DMS114 treated with DMSO at 0.1 percent for 48 hours (cell line): Measurements from ENCODE around the gene SMYD2.

Experiments used
- DNase-seq: peaks from one replicate; lab custom pipeline; 2025; ENCODE audit not compliant: unreplicated experiment; lab: John Stamatoyannopoulos, UW

The SMYD2 gene

GRCh38 chr1:214303141-214303930 is 22.4 kb downstream of the SMYD2 start:
- DNase-seq: no peak

DNA sequence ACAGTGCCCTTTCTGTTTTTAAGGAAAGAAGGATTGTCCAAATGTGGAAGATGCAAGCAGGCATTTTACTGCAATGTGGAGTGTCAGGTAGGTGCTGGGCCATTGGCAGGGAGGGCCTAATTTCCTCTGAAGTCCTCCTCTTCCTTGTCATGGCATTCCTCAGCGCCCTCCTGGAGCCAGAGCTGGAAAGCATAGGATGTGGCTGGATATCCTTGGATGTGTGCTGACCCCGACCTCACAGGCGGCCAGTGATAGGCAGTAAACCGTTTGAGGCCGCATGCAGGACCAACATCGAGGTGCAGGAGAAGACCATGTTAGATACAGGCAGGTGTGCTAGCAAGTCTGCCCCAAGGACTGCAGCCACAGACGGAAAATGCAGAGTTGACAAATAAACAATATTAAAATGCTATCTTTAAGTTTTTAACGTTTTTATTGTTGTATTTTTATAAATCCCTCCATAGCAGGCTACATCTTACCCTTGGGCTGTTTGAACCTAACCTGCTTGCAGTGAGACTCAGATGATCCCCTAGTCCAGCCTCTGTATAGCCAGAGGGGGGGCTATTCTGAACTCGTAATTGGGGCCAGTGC is 24.3 kb downstream of the SMYD2 start:
- no peak for DNase-seq

DNA sequence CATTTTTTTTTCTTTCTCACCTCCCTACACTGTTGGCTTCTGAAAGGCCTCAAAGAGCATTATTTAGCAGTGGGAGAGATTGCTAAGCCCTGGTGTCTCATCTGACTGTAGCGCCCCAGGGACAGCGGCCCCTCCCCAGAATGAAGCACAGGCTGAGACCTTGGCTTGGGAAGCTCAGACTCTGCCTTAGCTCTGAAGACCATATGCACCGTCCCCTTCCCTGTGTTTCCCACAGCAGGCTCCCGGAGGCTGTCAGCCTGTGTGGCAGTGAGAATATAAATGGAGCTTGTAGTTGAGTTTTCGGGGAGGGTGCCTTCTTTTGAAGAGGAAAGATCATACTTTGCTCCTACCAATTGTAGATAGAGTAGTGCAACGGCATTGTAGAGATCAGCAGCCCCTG is 25.3 kb downstream of the SMYD2 start:
- DNase-seq: no peak

- no peak for DNase-seq
These were observed 29.1 kb downstream of the SMYD2 start for GRCh38 chr1:214310010-214310409.

GRCh38 chr1:214310777-214311690 is 30.1 kb downstream of the SMYD2 start:
- DNase-seq: no peak

- DNase-seq: no peak
These were observed 31.6 kb downstream of the SMYD2 start for GRCh38 chr1:214312530-214313051.

DNA sequence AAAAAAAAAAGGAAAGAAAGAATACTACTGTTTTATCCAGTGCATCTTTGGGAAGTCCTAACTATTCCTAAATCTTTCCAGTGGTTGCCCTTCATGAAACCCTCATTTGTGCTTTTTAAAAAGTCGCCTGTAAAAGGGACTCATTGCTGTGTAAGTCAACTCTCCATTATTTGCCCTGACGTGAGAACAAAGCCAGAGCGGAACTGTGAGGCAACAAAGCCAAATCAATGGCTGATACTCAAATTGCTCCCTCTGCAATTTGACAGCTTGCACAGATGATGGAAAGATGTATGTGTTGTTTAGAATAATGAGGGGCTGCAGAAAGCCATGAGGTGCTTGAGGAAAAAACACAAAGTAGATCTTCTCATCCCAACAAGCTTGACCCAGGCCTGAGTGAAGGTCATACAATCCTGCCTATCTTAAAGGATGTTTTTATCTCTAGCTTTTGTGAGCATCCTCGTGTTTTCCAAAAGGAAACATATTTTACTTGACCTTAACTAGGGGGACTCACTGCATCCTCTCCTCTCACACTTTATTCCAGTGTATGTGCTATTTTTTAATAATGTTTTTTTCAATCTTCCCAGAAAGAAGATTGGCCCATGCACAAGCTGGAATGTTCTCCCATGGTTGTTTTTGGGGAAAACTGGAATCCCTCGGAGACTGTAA is 33.4 kb downstream of the SMYD2 start:
- no peak for DNase-seq

GRCh38 chr1:214316593-214316992 is 35.6 kb downstream of the SMYD2 start:
- no peak for DNase-seq

DNA sequence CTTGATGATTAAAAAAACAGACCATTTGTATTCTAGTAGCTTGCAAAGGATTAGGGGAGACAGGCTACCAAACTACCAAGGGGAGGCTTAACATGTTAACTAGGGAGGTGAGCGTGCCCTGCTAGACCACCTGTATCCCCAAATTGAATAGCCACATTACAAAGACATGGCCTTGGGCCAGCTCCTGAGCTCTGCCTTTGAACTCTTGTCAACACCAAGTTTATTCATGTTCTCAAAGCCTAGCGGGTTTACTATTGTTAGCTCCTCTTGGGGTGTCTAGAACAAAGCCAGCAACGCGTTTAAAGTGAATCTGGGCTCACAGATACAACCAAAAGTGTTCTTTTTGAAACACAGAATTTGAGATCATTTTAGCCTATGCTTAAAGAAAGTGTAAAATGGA is 36.3 kb downstream of the SMYD2 start:
- DNase-seq: no peak

DNA sequence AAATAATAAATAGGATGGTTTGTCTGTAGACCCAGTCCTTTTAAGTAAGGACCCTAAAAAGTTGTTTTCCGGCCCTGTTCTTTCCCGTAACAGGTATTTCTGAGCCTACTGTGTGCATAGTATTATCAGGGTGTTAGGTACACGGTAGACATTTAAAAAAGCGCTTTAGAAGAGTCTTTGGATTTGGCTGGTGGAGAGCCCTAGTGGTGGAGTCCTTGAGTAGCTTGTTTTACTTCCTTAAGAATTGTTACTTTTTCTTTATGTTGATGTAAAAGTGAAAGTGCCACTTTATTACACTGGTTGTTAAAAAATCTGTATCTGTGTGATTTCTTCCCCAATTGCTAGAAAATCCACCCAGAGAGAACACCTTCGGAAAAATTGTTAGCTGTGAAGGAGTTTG is 36.8 kb downstream of the SMYD2 start:
- DNase-seq: no peak

GRCh38 chr1:214318356-214318755 is 37.4 kb downstream of the SMYD2 start:
- no peak for DNase-seq

GRCh38 chr1:214318956-214319736 is 38.2 kb downstream of the SMYD2 start:
- DNase-seq: no peak

- DNase-seq: peak; percentile 5
These were observed 39.0 kb downstream of the SMYD2 start for GRCh38 chr1:214319938-214320337.

- no peak for DNase-seq
These were observed 40.9 kb downstream of the SMYD2 start for GRCh38 chr1:214321705-214322453.

GRCh38 chr1:214324896-214325800 is 44.2 kb downstream of the SMYD2 start:
- no peak for DNase-seq

GRCh38 chr1:214326406-214326805 is 45.4 kb downstream of the SMYD2 start:
- no peak for DNase-seq

DNA sequence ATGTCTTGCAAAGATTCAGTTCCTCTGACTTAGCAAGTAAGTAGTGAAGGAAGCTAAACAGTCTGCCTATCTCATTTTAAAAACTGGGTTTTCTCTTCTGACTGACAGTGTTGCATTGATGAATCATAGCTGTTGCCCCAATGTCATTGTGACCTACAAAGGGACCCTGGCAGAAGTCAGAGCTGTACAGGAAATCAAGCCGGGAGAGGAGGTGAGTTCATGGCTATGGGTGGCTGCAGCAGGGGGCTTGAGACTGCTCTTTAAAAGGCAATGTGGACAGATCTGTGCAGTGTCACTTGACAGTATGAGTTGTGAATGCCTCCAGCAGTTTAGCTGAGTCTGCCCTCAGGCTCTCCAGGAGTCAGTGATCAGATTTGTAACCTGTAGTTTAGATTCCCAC is 46.6 kb downstream of the SMYD2 start:
- DNase-seq: no peak

GRCh38 chr1:214328770-214329469 is 48.0 kb downstream of the SMYD2 start:
- peak; percentile 56 for DNase-seq
